Astrocyte of the spinal cord (primary cell): ENCODE data around the gene IL17RD.

Experiments
- DNase-seq: peaks from one replicate; pipeline ENCODE4 v3.0.0; 2011; ENCODE audit warnings: low read depth, low spot score
- H3K4me3 ChIP-seq: 2 replicates; pipeline ENCODE4 v1.5.1; 2011; ENCODE audit warnings: low read depth, mild to moderate bottlenecking, low read length, moderate library complexity
- CTCF ChIP-seq: IDR thresholded peaks from 2 replicates; pipeline ENCODE4 v1.5.1; 2012; ENCODE audit warnings: low read depth, mild to moderate bottlenecking, low read length, inconsistent platforms
- in situ Hi-C: cut with HindIII; loops from 2 replicates; pipeline ENCODE4 v1.10.0; 2017; ENCODE audit warnings: low sequenced_read_pairs

The IL17RD gene

GRCh38 chr3:57066471-57066870 is 98.7 kb downstream of the IL17RD start:
- no peak for DNase-seq
- in situ Hi-C loops = no loop called here
- no peak overlapping the region for H3K4me3 ChIP-seq
- no peak for TF ChIP-seq CTCF

- DNase-seq = peak; percentile 20
- in situ Hi-C loops = no loop called here
- no peak for TF ChIP-seq CTCF
- H3K4me3 ChIP-seq = no peak overlapping the region
Measured at GRCh38 chr3:57065588-57065987, 99.6 kb downstream of the IL17RD start.

GRCh38 chr3:57064572-57064971 is 100.6 kb downstream of the IL17RD start:
- no peak for DNase-seq
- in situ Hi-C loops = no loop called here
- TF ChIP-seq CTCF = no peak

GRCh38 chr3:57064001-57064400 is 101.2 kb downstream of the IL17RD start:
- DNase-seq = no peak
- no peak for TF ChIP-seq CTCF
- H3K4me3 ChIP-seq = no peak overlapping the region
- in situ Hi-C loops = no loop called here

More at GRCh38 chr3:57064572-57064971, 100.6 kb downstream of the IL17RD start:
- H3K4me3 ChIP-seq = no peak overlapping the region

- no peak overlapping the region for H3K4me3 ChIP-seq
- DNase-seq = no peak
- in situ Hi-C loops = no loop called here
- no peak for TF ChIP-seq CTCF
Measured at GRCh38 chr3:57063032-57063431, 102.1 kb downstream of the IL17RD start.

- H3K4me3 ChIP-seq = no peak overlapping the region
- DNase-seq = no peak
- in situ Hi-C loops = no loop called here
- no peak for TF ChIP-seq CTCF
Measured at GRCh38 chr3:57062101-57062631, 103.0 kb downstream of the IL17RD start.

- in situ Hi-C loops = no loop called here
- no peak overlapping the region for H3K4me3 ChIP-seq
- no peak for DNase-seq
- no peak for TF ChIP-seq CTCF
Measured at GRCh38 chr3:57061556-57061955, 103.6 kb downstream of the IL17RD start.
